GM21367 (cell line): ENCODE measurements around the gene CBX6.
"Not testable (repeated sequence)": the region's sequence is repeated elsewhere in the genome, so short reads cannot be mapped to it uniquely, and the experiment has no call there.

ENCODE experiments used
- ATAC-seq: cut with Tn5 transposase; IDR thresholded peaks from one replicate; pipeline ENCODE4 v1.9.1; 2021; ENCODE audit not compliant: unreplicated experiment

The CBX6 gene

GRCh38 chr22:38872172-38872830 lies at the start of gene CBX6:
Gene CBX6 (minus strand): TSS chr22:38872216. CDS start chr22:38872190, 26 bp downstream.
- ATAC-seq = peak; percentile 42

DNA sequence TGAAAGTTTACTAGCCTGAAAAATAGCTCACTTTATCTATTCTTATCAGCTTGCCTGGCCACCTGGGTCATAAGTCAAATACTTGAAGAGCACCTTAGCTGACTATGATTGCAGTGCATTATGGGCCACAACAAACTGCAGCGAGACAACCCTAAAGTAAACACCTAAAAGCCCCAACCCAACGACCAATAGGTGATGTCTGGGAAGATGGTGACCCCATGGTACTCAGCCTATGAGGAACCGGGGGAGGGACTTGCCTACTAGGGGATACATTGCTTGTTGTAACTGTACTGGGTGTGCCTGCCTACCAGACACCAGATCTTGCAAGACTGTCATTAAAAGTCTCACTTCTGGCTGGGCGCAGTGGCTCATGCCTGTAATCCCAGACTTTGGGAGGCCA lies 49.8 kb upstream of the CBX6 start:
- ATAC-seq = no peak

DNA sequence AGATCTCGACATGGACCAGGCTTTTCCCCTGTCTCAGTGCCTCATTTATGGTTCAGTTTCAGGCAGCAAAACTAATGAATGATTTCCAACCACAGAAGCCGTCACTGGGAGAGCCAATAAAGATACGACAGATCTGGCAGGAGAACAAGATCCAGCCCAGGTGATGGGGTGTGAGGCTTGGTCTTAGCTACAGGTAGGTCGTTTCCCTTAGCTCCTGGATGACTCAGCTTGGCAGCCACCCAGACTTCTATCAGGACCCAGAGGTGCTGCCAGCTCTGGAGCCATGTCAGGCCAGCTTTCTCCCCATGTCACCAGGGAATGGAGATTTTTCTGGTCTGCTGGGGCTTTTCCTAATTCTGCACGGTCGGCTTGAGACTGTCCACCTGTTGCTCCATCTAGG lies 49.1 kb upstream of the CBX6 start:
- no peak for ATAC-seq

- ATAC-seq = no peak
Measured at GRCh38 chr22:38919631-38920190, 47.7 kb upstream of the CBX6 start.

- no peak for ATAC-seq
Measured at GRCh38 chr22:38911434-38911833, 39.4 kb upstream of the CBX6 start.

DNA sequence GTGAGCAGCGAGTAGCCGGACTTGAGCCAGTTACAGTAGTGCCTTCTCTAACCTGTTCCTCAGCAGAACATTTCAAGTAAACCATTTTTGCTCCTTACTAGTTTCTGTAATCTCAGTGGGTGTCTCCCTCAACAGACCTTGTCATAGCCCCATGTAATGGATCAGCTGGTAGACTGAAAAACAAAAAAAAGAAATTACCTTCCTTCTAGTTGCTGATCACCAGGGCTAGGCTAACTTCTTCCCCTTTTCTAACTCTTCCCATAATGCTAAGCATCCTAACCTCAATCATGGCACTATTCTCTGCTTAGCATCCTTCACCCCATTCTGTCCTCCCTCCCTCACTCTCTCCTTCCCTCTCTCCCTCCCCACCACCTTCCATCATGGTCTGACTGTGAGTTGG lies 35.8 kb upstream of the CBX6 start:
- no peak for ATAC-seq

- ATAC-seq = no peak
Measured at GRCh38 chr22:38906052-38906451, 34.0 kb upstream of the CBX6 start.

- ATAC-seq = not testable (repeated sequence)
Measured at GRCh38 chr22:38904052-38904617, 32.1 kb upstream of the CBX6 start.

GRCh38 chr22:38901111-38901641 lies 29.2 kb upstream of the CBX6 start:
- ATAC-seq = no peak

GRCh38 chr22:38900677-38901076 lies 28.7 kb upstream of the CBX6 start:
- ATAC-seq = no peak

DNA sequence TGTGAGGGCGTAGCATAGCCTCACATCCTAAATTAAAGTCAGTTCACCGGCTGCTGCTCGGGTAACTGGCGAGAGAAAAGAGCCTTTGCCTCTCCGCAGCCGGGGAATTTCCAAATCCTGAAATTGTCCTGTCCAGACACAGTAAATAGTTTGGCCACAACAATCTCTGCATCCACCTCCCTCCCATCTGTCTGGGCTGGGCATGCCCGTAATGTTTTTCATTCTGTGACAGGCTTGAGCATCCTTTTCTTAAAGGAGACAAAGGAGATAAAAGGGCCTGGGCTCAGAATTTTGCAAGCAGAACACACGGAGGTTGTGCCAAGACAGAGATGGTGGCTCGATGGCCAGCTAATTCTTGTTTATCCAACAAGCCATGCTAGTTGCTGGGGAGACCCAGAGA lies 19.2 kb upstream of the CBX6 start:
- no peak for ATAC-seq

DNA sequence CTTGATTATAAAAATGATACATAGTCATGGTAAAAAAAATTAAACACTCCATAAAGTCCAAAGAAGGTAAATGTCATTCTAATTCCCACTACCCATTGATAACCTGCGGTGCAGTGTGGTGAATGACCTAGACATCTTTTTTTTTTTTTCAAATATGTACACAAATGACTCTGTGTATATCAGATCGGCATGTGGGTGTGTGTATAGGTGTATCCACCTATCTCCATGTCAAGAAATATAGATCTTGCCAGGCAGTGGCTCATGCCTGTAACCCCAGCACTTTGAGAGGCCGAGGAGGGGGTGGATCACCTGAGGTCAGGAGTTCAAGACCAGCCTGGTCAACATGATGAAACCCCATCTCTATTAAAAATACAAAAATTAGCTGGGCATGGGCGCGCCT lies 18.4 kb upstream of the CBX6 start:
- no peak for ATAC-seq

GRCh38 chr22:38886333-38886732 lies 14.3 kb upstream of the CBX6 start:
- no peak for ATAC-seq

DNA sequence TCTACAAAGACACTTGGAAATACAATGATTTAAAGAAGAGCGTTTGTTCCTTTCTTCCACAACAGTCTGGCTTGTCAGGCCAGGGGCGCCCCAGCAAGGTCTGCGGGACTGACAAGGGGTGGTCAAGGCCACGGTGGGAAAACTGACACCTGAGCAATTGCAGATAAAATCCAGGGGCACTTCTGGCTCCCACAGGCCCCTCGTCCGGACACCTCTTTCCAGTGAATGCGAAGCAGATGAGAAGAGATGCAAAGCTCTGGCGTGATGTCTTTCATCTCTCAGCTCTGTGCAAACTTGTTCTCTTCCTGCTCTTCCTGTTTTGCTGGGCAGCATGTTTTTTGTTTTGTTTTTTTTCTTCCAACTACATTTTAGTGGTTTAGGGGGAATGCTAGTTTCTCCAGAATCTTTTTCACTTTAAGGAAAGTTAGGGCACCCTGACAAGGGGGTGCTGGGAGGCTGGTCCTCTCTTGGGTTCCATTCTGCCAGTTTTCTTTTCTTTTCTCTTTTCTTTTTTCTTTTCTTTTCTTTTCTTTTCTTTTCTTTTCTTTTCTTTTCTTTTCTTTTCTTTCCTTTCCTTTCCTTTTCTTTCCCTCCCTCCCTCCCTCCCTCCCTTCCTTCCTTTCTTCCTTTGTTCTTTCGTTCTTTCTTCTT lies 11.1 kb upstream of the CBX6 start:
- ATAC-seq = no peak

- no peak for ATAC-seq
Measured at GRCh38 chr22:38881997-38882879, 10.2 kb upstream of the CBX6 start.

DNA sequence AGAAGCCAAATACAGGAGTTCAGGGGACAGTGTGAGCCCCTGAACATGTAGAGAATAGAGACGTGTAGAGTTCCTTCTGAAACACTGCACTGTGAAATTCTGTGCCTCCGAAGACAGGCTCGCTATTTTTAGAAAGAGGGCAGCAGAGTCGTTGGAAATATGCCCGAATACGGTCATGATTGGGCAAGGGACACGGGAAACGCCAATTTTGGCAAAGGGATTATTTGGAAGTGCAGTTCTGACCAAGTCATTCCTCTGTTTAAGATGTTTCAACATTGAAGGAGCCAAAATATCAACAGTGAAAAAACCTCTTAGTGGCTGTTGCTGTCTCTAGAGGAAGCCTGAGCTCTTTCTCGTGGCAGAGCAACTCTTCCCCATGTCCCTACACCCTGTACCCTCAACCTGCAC lies 9.5 kb upstream of the CBX6 start:
- ATAC-seq = no peak

- no peak for ATAC-seq
Measured at GRCh38 chr22:38879961-38880360, 7.9 kb upstream of the CBX6 start.

- ATAC-seq = no peak
Measured at GRCh38 chr22:38879108-38879729, 7.2 kb upstream of the CBX6 start.

GRCh38 chr22:38878001-38878400 lies 6.0 kb upstream of the CBX6 start:
- no peak for ATAC-seq

DNA sequence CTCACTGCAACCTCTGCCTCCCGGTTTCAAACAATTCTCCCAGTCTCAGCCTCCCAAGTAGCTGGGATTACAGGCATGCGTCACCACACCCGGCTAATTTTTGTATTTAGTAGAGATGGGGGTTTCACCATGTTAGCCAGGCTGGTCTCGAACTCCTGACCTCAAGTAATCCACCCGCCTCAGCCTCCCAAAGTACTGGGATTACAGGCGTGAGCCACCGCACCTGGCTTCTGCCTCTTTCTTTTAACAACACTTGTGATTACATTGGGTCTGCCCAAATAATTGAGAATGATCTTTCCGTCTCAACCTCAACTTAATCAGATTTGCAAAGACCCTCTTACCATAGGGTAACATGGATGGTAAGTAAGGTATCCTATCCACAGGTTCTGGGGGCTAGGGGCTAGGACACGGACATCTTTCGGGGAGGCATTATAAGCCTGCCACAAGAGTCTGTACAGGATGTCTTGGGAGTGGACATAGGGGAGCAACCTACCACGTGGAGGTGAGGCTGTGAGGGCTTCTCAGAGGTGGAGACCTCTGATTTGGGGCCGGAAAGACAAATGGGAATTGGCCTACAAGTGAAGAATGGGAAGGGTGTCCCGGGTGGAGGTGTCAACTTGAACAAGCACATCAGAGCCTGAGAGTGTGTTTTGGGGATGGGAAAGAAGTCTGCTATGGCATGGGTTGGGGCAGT lies 2.7 kb upstream of the CBX6 start:
- no peak for ATAC-seq
